ENCODE data around the gene TFF1. TPM values are rescaled to one million over a fixed set of nuclear protein-coding genes. Genes with fewer than 3 reads are reported as not detected.

The TFF1 gene
- total RNA-seq, 1 donor = not detected

DNA sequence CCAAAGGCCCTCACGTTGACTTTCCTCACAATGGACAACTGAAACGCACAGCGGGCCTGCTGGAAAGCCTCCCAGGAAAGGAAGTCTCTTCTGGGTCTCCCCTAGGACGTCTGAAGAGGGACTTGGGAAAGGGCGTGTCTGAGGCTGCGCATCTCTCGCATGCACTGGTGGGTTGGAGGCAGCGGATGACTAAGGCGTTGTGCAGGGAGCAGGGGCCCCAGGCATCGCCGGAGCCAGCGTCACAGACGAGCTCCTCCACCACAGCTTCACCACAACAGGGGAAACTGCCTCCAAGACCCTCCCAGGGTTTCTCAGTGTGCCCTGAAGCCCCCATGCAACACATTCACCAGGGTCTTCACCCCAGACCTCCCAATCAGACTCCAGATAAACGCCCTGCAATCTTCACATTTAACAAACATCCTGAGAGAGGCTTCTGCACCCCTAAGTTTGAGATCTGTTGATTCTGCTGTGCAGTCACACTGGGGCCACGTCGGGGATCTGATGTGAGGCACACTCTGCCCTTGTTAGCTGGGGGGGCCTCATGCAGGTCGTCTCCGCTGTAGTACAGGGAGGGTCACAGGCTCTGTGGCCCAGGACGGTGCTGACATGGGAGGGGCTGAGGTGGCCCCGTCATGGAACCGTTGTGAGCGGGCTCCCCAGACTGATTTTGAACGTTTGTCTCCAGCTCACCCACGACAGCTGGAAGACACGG lies 7.0 kb upstream of the TFF1 start:
- Histone ChIP-seq H3K4me1 (ENCODE audit: insufficient read depth, low read length) (no peaks in the 10 kb centered on the region), H3K9me3 (ENCODE audit: low read depth, low read length) (no peaks in the 10 kb centered on the region), H4K20me1 (ENCODE audit: insufficient read depth, low read length) (no peaks in the 10 kb centered on the region), H2AFZ (ENCODE audit: low read length) (no peak overlapping the region), H3K27me3 (ENCODE audit: insufficient read depth, low read length) (no peaks in the 10 kb centered on the region), H3K36me3 (ENCODE audit: insufficient read depth, low read length) (no peaks in the 10 kb centered on the region), H3K27ac (ENCODE audit: low read depth, low read length) (no peak overlapping the region), H3K79me2 (ENCODE audit: insufficient read depth, low read length) (no peaks in the 10 kb centered on the region), H3K4me2 (ENCODE audit: insufficient read depth, low read length) (no peak overlapping the region), H3K4me3 (ENCODE audit: insufficient read depth, low read length) (no peak overlapping the region)
- TF ChIP-seq, protein P1, sequence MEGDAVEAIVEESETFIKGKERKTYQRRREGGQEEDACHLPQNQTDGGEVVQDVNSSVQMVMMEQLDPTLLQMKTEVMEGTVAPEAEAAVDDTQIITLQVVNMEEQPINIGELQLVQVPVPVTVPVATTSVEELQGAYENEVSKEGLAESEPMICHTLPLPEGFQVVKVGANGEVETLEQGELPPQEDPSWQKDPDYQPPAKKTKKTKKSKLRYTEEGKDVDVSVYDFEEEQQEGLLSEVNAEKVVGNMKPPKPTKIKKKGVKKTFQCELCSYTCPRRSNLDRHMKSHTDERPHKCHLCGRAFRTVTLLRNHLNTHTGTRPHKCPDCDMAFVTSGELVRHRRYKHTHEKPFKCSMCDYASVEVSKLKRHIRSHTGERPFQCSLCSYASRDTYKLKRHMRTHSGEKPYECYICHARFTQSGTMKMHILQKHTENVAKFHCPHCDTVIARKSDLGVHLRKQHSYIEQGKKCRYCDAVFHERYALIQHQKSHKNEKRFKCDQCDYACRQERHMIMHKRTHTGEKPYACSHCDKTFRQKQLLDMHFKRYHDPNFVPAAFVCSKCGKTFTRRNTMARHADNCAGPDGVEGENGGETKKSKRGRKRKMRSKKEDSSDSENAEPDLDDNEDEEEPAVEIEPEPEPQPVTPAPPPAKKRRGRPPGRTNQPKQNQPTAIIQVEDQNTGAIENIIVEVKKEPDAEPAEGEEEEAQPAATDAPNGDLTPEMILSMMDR (IDR thresholded peaks at IDR 0.05; ENCODE audit: extremely low read depth, low read depth, low read length) = no peak
- DNase-seq (ENCODE audit: insufficient read length, low spot score, missing footprints) = no peak

DNA sequence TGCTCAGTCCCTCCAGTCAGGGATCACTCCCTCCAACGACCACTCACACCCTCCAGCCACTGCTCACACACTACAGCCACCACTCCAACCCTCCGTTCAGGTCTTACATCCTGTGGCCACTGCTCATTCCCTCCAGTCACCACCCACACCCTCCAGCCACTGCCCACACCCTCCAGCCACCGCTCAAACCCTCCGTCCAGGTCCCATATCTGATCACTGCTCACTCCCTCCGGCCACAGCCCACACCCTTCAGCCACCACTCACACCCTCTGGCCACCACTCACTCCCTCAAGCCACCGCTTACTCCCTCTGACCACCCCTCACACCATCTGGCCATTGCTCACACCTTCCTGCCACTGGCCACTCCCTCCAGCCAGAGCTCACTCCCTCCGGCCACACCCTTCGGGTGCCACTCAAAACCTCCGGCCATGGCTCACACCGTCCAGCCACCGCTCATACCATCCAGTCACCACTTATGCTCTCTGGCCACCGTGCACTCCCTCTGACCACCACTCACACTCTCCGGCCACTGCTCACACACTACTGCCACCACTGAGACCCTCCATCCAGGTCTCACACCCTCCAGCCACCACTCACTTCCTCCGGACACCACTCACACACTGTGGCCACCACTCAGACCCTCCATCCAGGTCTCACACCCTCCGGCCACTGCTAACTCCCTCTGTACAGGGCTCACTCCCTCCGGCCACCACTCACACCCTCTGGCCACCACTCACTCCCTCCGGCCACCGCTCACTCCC lies 4.7 kb upstream of the TFF1 start:
- no peak overlapping the region for H3K27ac ChIP-seq (ENCODE audit: low read depth, low read length)
- DNase-seq (ENCODE audit: insufficient read length, low spot score, missing footprints) = no peak
- no peaks in the 10 kb centered on the region for H3K27me3 ChIP-seq (ENCODE audit: insufficient read depth, low read length)
- H3K4me3 ChIP-seq (ENCODE audit: insufficient read depth, low read length) = no peak overlapping the region
- no peaks in the 10 kb centered on the region for H3K36me3 ChIP-seq (ENCODE audit: insufficient read depth, low read length)
- H3K9me3 ChIP-seq (ENCODE audit: low read depth, low read length) = no peaks in the 10 kb centered on the region
- H4K20me1 ChIP-seq (ENCODE audit: insufficient read depth, low read length) = no peaks in the 10 kb centered on the region
- H3K4me1 ChIP-seq (ENCODE audit: insufficient read depth, low read length) = no peaks in the 10 kb centered on the region
- H3K4me2 ChIP-seq (ENCODE audit: insufficient read depth, low read length) = no peak overlapping the region
- H2AFZ ChIP-seq (ENCODE audit: low read length) = no peak overlapping the region
- TF ChIP-seq, protein P1 (IDR thresholded peaks at IDR 0.05; ENCODE audit: extremely low read depth, low read depth, low read length) = no peak
- H3K79me2 ChIP-seq (ENCODE audit: insufficient read depth, low read length) = no peaks in the 10 kb centered on the region

DNA sequence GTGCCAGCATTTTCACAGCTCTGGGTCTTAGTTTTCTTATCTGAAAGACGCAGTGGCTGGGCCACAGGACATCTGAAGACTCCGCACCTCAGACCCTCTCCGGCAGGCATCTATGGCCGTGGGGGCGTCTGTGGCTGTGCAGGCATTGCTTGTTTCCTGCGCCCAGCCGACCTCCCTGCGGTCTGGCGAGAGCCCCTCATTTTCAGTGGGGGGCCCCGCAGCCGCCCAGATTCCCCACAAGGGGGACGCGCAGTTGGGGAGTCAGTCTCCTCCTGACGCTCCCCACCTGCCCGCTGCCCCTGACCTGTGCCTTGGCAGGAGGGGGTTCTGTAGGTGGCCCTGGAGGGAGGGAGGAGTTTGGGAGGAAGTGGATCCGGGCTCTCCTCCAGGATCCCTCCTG lies 3.5 kb upstream of the TFF1 start:
- H4K20me1 ChIP-seq (ENCODE audit: insufficient read depth, low read length) = no peaks in the 10 kb centered on the region
- no peak overlapping the region for H3K4me2 ChIP-seq (ENCODE audit: insufficient read depth, low read length)
- H2AFZ ChIP-seq (ENCODE audit: low read length) = no peak overlapping the region
- no peak for DNase-seq (ENCODE audit: insufficient read length, low spot score, missing footprints)
- TF ChIP-seq, protein P1 (IDR thresholded peaks at IDR 0.05; ENCODE audit: extremely low read depth, low read depth, low read length) = no peak
- H3K27ac ChIP-seq (ENCODE audit: low read depth, low read length) = no peak overlapping the region
- no peaks in the 10 kb centered on the region for H3K9me3 ChIP-seq (ENCODE audit: low read depth, low read length)
- H3K27me3 ChIP-seq (ENCODE audit: insufficient read depth, low read length) = no peaks in the 10 kb centered on the region
- H3K36me3 ChIP-seq (ENCODE audit: insufficient read depth, low read length) = no peaks in the 10 kb centered on the region
- no peaks in the 10 kb centered on the region for H3K79me2 ChIP-seq (ENCODE audit: insufficient read depth, low read length)
- H3K4me3 ChIP-seq (ENCODE audit: insufficient read depth, low read length) = no peak overlapping the region
- no peaks in the 10 kb centered on the region for H3K4me1 ChIP-seq (ENCODE audit: insufficient read depth, low read length)
